ENCODE results near the gene HBG1.

The HBG1 gene

GRCh38 chr11:5224538-5225479 is 24.8 kb downstream of the HBG1 start:
- DNase-seq: no peak

DNA sequence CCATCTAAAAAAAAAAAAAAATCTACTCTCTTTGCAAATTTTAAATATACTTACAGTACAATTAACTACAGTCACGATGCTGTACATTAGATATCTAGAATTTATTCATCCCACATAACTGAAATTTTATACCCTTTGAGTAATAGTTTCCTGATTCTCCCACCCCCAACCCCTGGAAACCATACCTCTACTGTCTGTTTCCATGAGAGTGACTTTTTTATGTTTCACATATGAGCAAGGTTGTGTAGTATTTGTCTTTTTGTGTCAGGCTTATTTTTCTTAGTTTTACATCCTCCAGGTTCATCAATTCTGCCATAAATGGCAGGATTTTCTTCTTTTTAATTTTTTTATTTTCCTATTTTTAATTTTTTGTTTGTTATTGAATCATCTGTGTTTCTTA is 26.0 kb downstream of the HBG1 start:
- DNase-seq: no peak

GRCh38 chr11:5223146-5223545 is 26.5 kb downstream of the HBG1 start:
- DNase-seq: no peak

- no peak for DNase-seq
These were observed 39.2 kb downstream of the HBG1 start for GRCh38 chr11:5210376-5210885.

GRCh38 chr11:5204787-5205186 is 44.9 kb downstream of the HBG1 start:
- peak; percentile 22 for DNase-seq

DNA sequence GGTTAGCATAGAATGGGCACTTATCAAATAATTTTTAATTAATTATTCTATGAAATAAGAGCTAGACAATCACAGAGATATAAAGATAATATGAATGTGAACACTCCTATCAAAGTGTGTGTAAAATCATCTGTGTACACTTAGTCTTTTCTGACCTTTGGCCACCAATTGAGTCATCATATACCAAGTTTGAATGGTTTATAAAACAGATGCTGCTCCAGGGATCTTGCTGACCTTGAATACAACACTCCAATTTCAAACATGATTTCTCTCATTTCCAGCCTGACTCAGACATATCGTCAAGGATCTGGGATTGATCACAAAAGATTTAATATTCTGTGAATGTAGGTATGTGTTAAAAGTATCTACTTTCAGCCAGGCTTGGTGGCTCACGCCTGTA is 46.3 kb downstream of the HBG1 start:
- no peak for DNase-seq

- no peak for DNase-seq
These were observed 49.1 kb downstream of the HBG1 start, which contains the start of gene OR51V1 for GRCh38 chr11:5200582-5200981. Gene OR51V1, minus strand, starts transcription at chr11:5200682. Its CDS starts 0 bp downstream, at chr11:5200682.

GRCh38 chr11:5198285-5198684 is 51.4 kb downstream of the HBG1 start:
- DNase-seq: no peak
